Ovary (tissue), 9 donors: ENCODE results near the gene ELAVL2. TPM values are rescaled to one million over a fixed set of nuclear protein-coding genes. Genes with fewer than 3 reads are reported as not detected.

Experiments
- DNase-seq, 5 donors: peaks; one replicate each; pipeline ENCODE4 v3.0.0-alpha.2; 2019 to 2020
- H3K27ac ChIP-seq, 2 donors: fragments of 200-600 bp; one replicate each; pipeline versions ENCODE4 v1.5.1 to v1.8.0; 2019 to 2022
- H3K27me3 ChIP-seq: fragments of 200-600 bp; one replicate; pipeline ENCODE4 v1.8.0; 2022
- H3K36me3 ChIP-seq: fragments of 200-600 bp; sonication (generic); one replicate; pipeline ENCODE4 v1.5.1; 2019
- H3K4me1 ChIP-seq: one replicate; pipeline ENCODE4 v1.8.1; 2013; ENCODE audit warnings: mild to moderate bottlenecking, moderate library complexity; ENCODE audit not compliant: insufficient read depth
- H3K4me3 ChIP-seq: fragments of 200-600 bp; sonication (generic); one replicate; pipeline ENCODE4 v1.5.1; 2017
- H3K9me3 ChIP-seq, 2 donors: fragments of 200-600 bp in 1 of 2; sonication (generic) in 1 of 2; one replicate each; pipeline versions ENCODE4 v1.5.1 to v1.8.1; 2013 to 2019; ENCODE audit warnings: mild to moderate bottlenecking in 1 of 2, moderate library complexity in 1 of 2
- CTCF ChIP-seq, 3 donors: fragments of 450-650 bp in 2 of 3; fragments of 200-600 bp in 1 of 3; IDR thresholded peaks; one replicate each; pipeline versions ENCODE4 v1.5.1 to v1.8.0; 2016 to 2022; ENCODE audit warnings: antibody characterized with exemption in 3 of 3, mild to moderate bottlenecking in 1 of 3
- EP300 ChIP-seq: sonication (generic); formaldehyde crosslinking; IDR thresholded peaks from one replicate; pipeline ENCODE4 v1.6.1; 2017; ENCODE audit warnings: antibody characterized with exemption
- POLR2A ChIP-seq: fragments of 450-650 bp; IDR thresholded peaks from one replicate; pipeline ENCODE4 v1.6.1; 2017; ENCODE audit warnings: antibody characterized with exemption, mild to moderate bottlenecking, moderate library complexity
- WGBS, 3 donors: extraction: QIAGEN DNeasy Blood & Tissue Kit in 1 of 3; methylation state at CpG; one replicate each; pipeline versions ENCODE4 v1.1.5 to v1.1.7; 2013 to 2017; 5-methylcytosine and 5-hydroxymethylcytosine counted together
- intact Hi-C, 4 donors: fragments of 100-400 bp; cut with DNase I; formaldehyde crosslinking; loops; one replicate each; pipeline versions ENCODE4 v1.11.0 to v1.15.1; 2022 to 2023
- polyA plus RNA-seq, 2 donors: library from polyadenylated mRNA; stranded (reverse); fragments of 200-250 nt in 1 of 2; fragments of 350-450 nt in 1 of 2; fragmentation: Illumina TruSeq in 1 of 2; extraction: RNeasy Lipid Tissue Mini Kit (QIAGEN cat#74804) in 1 of 2; gene quantifications; one replicate each; pipeline ENCODE4 v1.2.3, GENCODE V29; 2013 to 2014
- total RNA-seq, 7 donors: library from RNA; depleted of rRNA in 2 of 7; stranded (reverse); fragments of >200 nt in 2 of 7; fragmentation: NEBNext Ultra II Directional in 3 of 7; extraction: Animal tissue kit (Norgen Biotek cat#: 25700) in 3 of 7; gene quantifications; one replicate each; pipeline versions ENCODE4 v1.1.0 to v1.2.4, GENCODE V29; 2016 to 2023
- donor health status: DM: no; HTN: no; CAD: no; lungs with moderate emphysema.
- donor health status: DM: no; HTN: no; CAD: no.
- donor health status: Bipolar disorder and iron deficiency.
- donor health status: DM: yes; HTN: yes; CAD: no.
- donor health status: DM: no; HTN: no; CAD: no.
- donor health status: DM: yes; HTN: yes; CAD: no.

Gene ELAVL2
- total and polyA plus RNA-seq, 9 donors: 0.36 to 1.7 (median 0.97) TPM

- intact Hi-C loops: no loop called here
- Histone ChIP-seq H3K4me1 (peaks cover under 1% of the 10 kb centered on the region), H3K36me3 (no peaks in the 10 kb centered on the region), H3K27ac (no peak overlapping the region), H3K4me3 (no peak overlapping the region), H3K9me3 (no peaks in the 10 kb centered on the region), H3K27me3 (no peaks in the 10 kb centered on the region)
- TF ChIP-seq EP300: no peak
- no peak for TF ChIP-seq POLR2A
- TF ChIP-seq CTCF (IDR thresholded peaks at IDR 0.05): no peak
- 72 to 88% (median 84%) methylated on average over 2 of the region's 2 CpGs for WGBS, 3 donors
- no peak for DNase-seq
These were observed 160.4 kb downstream of the ELAVL2 start for GRCh38 chr9:23665635-23666034.

- Histone ChIP-seq H3K27ac (no peak overlapping the region), H3K27me3 (no peaks in the 10 kb centered on the region), H3K36me3 (no peaks in the 10 kb centered on the region), H3K4me3 (no peak overlapping the region), H3K4me1 (peaks cover 3% of the 10 kb centered on the region), H3K9me3 (no peaks in the 10 kb centered on the region)
- DNase-seq: no peak
- intact Hi-C loops: no loop called here
- WGBS, 3 donors: 57 to 78% (median 77%) methylated on average over 3 of the region's 3 CpGs
- TF ChIP-seq EP300: no peak
- TF ChIP-seq POLR2A: no peak
- TF ChIP-seq CTCF (IDR thresholded peaks at IDR 0.05): no peak
These were observed 161.0 kb downstream of the ELAVL2 start for GRCh38 chr9:23665051-23665450.

- intact Hi-C loops: no loop called here
- H3K4me1 ChIP-seq: peaks cover 9% of the 10 kb centered on the region
- H3K27me3 ChIP-seq: no peaks in the 10 kb centered on the region
- H3K36me3 ChIP-seq: no peaks in the 10 kb centered on the region
- TF ChIP-seq POLR2A: no peak
- TF ChIP-seq EP300: no peak
- no peak for TF ChIP-seq CTCF (IDR thresholded peaks at IDR 0.05)
- H3K9me3 ChIP-seq: no peaks in the 10 kb centered on the region
- H3K4me3 ChIP-seq: no peak overlapping the region
- DNase-seq: no peak
- H3K27ac ChIP-seq: no peak overlapping the region
These were observed 162.1 kb downstream of the ELAVL2 start for GRCh38 chr9:23663946-23664345.

GRCh38 chr9:23663536-23663935 lies 162.5 kb downstream of the ELAVL2 start:
- DNase-seq: no peak
- WGBS, 3 donors: 91 to 98% (median 93%) methylated on average over 6 of the region's 6 CpGs

More at GRCh38 chr9:23663536-23663935, 162.5 kb downstream of the ELAVL2 start:
- Histone ChIP-seq H3K9me3 (no peaks in the 10 kb centered on the region), H3K36me3 (no peaks in the 10 kb centered on the region), H3K27ac (no peak overlapping the region), H3K27me3 (no peaks in the 10 kb centered on the region), H3K4me1 (peaks cover 9% of the 10 kb centered on the region), H3K4me3 (no peak overlapping the region)
- intact Hi-C loops: no loop called here
- TF ChIP-seq EP300: no peak
- TF ChIP-seq CTCF (IDR thresholded peaks at IDR 0.05): no peak
- no peak for TF ChIP-seq POLR2A
